ENCODE data around the gene SORCS2.

The SORCS2 gene

DNA sequence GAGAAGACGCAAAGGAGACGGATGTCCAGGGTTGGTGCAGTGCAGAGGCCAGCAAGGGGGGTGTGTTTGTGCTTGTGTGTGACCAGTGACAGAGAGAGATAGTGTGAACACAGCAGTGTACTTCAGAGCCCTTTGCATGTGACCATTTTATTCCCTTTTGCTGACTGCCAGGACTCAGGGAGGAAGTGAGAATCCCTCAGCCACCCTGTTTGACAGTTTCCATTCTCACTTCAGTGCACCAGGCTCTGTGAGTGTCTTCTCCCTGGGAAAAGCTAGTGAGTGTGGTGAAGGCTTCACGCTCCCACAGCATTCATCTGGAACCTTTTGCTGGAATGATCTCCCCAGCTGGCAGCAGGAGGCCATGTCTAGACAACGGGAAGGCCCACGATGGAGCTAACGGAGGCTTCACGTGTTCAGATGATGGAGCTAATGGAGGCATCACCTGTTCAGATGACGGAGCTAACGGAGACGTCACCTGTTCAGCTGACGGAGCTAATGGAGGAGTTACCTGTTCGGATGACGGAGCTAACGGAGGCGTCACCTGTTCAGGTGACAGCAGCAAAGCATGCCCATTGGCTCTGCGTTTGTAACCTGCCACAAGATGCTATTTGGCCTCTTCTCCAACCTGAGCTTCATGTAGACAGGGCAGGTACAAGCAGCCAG, 551.9 kb downstream of the SORCS2 start:
- no peak for DNase-seq

DNA sequence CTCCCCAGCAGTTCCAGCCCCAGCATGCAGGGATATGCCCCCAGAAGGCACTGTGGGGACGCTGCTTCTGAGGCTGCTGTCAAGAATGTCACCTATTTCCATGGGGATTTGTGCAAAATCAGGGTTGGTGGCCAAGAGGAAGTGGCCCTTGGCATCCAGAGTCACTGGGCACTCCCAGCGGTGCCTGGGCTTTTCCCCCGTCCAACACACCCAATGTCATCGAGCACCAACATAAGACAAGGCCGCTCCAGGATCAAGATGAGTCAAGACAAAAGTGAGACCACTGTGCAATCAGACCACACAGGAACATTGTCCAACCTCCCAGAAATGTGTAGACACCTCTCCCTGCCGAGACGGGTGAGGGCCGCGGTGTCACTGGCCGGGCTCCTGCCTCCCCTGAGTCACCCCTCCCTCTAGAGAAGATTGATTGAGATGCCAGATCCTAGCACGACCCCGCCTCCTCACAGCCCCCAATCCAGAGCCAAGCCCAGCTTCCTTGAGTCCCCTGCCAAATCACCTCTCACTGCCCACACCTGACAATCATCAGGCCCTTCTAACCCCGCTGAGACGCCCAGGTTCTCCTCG, 553.1 kb downstream of the SORCS2 start:
- no peak for DNase-seq

DNA sequence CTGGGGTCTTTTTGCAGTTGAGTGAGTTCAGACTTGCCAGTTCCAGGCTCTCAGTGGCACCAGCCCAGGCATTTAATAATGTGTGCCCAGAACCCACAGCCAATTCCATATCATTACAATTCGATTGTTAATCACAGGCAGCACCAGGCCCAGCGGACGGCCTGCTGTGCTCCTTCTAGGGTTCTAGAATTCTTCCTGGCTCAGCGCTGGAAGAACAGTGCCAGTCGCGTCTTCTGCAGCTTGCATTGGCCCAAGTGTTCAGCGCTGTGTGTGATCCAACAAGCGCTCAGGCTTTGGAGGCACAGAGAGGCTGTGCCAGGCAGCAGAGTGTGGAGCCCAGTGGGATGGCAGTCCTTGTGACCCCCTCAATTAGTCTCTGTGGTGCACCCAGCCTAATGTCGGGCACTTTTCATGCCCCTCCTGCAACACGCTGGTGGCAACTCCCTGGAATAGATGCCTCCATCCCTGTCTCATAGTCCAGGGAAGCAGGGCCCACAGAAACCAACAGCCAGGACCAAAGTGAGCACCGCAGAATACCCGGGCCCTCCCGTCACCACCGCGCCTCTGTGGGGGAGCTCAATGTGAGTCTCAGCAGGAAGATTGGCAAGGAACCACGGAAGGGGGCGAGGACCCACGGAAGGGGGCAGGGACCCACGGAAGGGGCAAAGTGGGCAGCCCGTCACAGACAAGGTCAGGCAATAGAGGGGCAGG, 554.2 kb downstream of the SORCS2 start:
- no peak for DNase-seq

DNA sequence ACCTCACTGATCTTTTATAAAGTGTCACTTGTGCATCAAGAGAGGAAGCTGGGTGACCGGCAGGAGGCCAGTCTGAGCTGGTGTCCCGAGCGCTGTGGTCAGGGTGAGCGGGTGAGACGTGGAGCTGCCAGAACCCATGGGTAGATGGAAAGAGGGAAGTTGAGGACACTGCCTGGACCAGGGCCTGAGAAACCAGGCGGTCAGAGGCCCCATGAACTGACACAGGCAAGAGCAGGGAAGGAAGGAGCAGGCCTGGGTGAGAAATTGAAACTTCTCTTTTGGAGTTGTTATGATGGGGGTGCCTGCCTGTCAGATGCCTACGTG, 554.7 kb downstream of the SORCS2 start:
- no peak for DNase-seq

DNA sequence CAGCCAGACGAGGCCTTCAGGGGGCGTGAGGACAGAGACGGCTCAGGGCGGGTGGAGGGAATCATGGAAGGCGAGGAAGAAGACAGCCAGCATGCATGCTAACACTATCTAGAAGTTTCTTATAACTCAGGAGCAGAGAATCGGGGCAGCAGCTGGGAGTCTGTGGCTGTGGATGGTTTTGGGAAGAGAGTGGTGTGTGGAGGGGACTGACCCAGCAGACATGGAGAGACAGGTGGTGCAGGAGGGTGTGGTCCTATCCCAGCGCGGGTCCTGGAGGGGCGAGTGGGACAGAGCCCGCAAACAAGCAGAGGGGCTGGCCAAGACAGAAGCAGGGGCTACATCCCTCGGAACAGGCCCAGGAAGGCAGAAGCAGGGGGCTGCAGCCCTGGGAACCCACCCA, 555.2 kb downstream of the SORCS2 start:
- no peak for DNase-seq

DNA sequence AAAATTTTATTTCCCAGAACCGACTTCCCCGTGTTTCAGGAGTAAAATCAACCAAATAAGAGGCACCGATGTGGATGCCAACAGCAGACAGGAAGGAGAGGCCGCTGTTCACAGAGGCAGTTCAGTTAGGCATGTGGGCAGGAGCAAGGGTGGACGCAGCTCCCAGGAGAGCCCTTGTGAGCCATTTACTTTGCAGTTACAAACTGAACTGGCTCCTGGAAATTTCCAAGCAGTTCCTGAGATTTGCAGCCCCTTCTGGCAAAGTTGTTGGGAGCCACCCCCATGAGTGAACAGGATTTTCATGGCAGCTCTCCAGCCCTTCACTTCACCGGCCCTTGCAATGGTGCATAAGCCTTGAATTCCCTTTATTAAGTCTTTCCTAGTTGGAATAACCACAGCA, 558.2 kb downstream of the SORCS2 start:
- DNase-seq = no peak

DNA sequence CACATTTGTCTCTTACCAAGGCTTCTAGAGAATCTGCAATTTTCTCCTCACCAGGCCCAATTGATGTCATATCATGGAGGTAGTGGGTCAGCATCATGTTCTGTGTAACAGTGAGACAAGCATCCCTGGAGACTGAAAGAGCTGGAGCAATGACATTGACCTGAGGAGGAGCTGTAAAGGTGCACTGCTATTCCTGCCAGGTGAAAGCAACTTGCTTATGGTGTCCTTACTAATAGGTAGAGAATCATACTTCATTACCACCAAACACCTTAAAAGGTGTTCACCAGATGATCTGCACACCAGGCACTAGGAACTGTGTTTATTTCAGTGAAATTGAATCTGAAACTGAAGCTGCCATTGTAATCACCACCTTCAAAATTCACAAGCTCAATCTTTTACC, 558.6 kb downstream of the SORCS2 start:
- DNase-seq = no peak

DNA sequence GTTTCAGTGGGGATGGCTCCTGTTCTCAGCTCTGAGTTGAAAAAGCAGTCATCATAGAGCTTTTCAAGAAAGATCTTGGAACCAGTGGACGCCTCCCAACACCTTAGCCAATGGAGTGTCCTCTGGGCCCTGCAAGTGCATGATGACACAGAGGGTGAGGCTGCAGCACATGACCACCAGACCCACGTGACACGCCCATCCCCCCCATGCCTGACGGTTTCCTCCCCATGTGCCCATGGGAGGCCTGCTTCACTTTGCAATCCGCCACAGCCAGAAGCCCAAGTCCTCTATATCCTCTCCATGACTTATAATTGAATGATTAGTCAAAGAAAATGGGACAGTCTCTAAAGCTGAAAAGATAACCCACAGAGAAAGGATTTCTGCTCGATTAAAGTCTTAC, 560.3 kb downstream of the SORCS2 start:
- no peak for DNase-seq

DNA sequence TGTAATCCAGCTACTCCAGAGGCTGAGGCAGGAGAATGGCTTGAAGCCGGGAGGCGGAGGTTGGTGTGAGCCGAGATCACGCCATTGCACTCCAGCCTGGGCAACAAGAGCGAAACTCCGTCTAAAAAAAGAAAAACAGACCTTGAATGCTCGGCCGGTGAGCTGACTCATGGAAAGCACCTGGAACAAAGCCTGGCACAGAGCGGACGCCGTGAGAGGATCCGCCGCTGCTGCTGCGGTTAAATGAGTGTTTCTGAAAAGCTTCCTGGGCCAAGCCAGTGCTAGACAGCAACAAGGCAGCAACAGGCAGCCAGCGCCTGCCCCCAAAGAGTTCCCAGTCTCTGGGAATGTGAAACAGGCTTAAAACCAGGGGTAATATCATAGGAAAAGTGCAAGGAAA, 560.9 kb downstream of the SORCS2 start:
- no peak for DNase-seq

DNA sequence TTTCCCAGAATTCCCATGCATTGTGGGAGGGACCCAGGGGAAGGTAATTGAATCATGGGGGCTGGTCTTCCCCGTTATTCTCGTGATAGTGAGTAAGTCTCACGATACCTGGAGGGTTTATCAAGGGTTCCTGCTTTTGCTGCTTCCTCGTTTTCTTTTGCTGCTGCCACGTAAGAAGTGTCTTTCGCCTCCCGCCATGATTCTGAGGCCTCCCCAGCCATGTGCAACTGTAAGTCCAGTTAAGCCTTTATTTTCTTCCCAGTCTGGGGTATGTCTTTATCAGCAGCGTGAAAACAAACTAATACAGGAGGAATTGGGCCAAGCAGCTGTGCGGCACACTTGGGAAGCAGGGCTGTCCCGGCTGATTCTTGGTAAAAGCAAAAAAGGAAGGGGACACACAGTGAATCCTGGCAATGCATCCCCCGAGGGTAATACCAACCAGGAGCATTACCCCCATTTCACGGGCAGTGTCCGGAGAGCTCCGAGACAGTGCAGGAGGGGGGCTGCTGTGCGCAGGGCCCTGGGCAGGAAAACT, 561.7 kb downstream of the SORCS2 start:
- DNase-seq = no peak

DNA sequence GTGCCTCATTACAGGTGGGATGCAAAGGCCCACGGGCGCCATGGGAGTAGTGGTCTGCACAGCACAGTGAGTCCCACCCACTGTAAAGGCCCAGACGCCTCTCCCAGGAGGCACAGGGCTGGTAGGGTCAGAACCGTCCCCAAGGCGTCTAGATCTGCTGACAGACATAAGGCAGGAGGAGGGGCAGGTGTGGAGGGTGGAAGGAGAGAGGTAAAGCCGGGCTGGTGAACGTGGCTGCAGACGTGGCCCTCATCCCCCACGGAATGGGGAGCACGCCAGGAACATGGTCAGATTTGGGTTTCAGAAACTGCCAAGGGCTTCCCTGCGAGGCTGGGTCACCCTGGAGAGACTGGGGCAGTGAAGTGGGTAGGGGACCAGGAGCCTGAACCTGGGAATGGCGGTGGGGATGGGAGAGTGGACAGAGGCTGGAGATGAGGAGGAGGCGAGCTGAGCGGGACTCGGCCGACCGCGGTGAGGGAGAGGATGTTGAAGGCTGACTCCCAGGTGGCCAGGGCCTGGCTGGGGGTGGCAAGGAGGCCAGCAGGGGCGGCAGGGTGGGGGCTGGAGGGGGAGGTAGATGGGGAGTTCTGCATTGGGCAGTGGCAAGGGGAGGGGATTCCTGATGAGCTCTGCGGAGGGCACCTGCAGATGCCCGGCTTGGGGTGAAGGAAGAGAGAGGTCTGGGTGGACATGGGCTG, 562.4 kb downstream of the SORCS2 start:
- no peak for DNase-seq

DNA sequence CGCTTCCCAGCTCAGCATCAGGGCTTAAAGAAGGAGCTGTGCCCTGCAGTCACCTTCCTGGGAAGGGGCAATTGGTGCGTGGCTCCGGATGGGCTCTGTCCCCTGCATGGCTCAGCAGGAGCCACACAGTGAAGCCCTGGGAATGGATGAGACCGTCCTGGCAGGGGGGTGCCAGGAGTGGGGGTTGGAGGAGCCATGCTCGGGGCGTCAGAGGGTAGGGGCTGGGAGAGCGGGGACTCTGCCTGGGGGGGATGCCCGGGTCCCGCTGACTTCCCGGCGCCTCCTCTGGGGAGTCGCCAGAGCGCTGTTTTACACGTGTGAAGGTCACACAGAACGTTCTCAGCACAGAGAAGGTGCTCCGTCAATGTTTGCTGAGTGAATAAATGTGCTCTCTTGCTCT, 563.2 kb downstream of the SORCS2 start:
- no peak for DNase-seq

DNA sequence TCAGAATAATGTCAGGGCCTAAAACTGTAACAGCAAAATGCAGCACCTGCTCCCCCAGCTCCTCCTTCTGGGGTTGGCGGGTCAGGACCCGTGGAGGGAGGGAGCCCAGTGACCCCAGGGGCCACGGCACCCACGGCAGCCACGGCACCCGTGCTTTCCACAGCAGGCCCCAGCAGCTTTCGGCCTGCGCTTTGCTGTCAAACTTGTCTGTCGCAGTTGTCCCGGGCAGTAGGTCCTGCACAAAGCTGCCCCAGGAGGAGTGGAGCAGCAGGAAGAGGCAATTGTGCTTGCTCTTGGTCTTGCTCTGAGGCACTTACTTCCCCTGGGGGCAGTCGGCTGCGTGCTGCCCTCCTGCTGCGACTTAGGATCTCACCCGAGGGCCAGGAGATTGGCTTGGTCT, 563.7 kb downstream of the SORCS2 start:
- no peak for DNase-seq

DNA sequence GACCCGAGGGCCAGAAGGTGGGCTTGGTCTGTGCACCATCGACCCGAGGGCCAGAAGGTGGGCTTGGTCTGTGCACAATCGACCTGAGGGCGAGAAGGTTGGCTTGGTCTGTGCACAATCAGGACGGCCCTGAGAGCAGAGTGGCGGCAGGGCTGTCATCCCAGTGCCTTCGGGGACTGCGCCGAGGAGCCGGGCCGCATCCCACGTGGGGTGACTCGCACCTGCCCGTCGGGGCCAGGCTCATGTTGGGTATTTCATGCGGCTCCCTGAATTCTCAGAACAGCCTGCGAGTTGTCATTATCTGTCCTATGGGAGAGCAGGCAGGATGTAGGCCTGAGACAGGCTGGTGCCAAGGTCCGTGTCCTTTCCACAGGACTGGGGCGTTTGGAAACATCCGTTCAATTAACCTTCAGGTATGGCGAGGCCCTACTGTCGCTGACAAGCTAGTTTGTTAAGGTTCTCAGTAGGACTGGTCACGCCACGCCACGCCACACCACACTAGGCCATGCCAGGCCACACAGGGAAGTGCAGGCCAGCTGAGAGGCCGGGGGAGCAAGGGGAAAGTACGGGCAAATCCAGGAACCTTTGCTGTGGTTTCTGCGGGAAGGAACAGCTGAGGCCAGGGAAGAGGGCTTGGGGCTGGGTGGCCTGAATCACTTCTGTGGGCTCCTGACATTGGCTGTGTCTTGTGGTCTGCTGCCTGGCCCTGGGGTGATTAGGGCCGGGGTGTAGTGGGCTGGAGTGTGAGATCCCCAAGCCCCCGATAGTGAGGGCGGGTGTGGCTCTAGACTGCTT, 564.4 kb downstream of the SORCS2 start:
- DNase-seq = no peak

DNA sequence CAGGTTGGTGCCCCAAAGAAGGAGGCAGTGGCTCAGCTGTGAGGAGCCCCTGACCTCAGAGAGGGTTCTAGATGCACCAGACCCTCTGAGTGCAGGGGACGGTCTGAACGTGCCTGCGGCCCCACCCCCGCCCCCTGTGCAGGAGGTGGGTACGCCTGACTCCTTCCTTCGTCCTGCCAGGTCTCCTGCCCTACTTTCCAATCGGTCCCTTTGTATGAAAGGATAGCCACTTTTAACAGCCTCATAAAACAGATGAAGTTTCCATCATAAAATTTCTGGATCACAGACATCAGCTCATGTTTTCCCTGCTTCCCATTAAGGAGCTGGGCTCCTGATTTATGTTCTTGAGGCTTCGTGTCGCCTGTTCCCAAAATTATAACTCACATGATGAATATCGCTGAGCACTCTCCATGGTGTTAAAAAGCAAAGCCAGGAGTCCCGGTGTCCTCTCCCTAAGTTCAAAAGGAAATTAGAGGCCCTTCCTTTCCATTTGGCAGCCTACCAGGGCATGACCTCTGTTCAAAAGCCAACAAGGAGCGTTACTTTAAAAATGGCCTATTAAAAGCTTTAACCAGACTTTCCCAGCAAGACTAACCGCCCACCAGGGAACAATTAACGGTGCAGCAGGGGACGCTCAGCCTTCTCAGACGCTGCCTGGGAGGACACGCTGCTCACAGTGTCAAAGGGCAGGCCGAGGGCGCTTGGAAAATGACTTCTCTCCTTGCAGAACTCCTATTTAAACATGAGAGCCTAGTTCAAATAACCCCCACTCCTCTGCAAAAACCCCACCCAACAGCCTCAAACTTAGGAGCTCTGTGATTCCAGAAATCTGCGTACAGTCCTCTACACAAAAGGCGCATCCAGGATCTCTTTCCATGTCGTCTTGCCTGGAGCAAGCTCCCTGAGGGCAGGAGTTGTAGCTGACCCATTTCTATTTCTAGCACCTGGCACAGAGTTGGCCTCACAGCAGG, 565.4 kb downstream of the SORCS2 start:
- no peak for DNase-seq

DNA sequence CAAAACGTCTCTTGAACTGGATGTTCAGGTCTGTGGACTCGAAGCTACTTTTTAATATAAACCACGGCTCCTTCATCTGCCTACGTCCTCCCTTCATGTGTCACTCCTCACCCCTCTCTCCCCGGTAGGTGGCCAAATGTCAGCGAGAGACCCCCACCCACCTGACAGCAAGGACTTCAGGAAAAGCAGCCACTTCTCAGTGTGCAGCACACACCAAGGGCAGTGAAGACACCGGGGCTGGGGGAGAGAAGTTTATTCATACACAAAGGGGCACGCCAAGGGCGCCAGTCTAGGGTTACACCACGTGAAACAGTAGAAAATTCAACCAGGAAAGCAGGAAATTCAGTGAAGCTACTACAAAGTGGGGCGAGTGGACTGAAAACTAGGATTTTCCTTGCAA, 566.1 kb downstream of the SORCS2 start:
- DNase-seq = no peak

DNA sequence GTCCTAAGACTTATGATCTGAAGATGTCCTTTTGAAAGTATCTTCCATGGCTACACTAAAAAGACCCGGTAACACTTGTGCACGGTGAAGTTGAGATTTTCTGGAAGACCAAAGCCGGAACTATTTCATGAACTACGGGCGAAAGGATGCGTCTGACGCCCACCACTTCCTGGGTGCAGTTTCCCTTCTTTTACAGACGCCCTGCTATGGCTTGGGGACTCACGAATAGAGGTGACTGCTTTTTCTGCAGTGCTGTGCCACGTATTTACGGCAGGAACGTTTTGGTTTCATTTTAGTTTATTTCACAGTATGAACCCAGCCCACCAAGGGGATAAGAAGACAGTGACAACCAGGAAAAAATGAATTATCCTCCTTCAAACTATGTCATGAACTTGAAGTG, 566.9 kb downstream of the SORCS2 start:
- no peak for DNase-seq

DNA sequence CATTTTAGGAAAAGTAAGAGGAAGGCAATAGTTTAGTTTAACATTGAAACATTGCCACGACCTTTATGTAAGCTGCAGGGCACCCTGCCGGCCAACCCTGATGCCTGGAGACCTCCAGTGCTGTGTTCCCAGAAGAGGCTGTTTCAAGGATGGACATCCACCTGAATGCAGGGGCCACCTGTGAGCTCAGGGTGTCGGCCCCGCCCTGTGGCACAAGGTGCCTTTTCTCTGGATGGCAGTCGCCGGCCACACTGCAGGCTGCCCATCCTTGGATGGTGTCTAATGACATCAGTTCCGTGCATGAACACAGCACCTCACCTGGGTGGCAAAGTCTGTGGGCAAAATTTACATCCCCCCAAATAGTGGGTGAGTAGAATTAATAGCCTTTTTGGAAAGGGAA, 567.3 kb downstream of the SORCS2 start:
- DNase-seq = no peak

DNA sequence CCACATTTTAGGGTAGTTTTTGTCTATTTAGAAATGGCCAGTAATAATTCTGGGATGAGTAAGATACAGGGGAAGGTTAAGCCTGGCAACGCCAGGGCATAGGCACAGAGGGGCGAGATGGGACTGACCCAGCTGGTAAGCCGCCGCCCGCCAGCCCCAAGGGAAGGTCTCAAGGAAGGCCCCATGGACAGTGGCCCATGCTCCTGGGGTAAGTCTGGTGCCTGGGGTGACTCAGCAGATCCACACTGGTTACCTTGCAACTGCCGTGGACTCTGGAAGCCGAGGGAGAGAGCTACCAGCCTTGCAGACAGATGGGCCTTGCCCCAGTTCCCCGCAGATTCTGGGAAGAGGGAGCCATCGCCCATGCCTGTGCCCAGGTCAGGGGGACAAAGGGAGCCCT, 567.9 kb downstream of the SORCS2 start:
- DNase-seq = no peak

DNA sequence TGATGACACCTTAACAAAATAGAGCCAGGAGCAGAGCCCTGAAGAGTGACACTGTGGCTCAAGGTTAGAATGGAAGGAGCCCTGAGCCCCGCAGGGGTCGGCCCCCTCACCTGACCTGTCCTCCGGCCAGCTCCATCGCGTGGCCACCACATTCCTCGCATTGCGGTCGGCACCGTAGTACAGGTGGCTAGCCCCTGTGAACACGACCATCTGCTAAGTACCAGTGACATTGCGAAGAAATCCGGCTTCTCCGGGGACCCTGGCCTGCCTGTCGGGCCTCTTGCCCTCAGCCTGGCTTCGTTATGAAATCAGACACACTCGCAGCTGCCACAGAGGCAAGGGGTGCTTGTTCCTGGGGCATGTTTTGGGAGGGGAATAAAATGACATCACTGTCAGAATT, 568.4 kb downstream of the SORCS2 start:
- no peak for DNase-seq

DNA sequence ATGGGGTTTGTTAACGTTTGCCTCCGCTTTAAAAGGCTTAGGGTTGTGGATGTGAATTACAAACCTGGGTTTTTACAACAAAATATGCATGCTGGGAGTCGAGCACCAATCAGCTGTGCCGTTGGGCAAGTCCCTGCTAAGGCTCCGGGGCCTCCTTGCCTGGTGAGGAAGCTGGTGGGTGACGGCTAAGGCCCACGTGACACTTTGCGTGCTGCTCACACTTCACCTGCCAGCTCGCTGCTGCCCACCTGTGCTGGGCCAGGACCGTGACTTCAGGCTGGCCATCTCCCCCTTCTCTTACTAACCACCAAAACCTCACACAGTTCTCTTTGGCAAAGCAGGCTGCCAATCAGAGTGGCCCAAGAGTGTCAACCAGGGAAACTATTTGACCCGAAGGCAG, 569.0 kb downstream of the SORCS2 start:
- DNase-seq = no peak

DNA sequence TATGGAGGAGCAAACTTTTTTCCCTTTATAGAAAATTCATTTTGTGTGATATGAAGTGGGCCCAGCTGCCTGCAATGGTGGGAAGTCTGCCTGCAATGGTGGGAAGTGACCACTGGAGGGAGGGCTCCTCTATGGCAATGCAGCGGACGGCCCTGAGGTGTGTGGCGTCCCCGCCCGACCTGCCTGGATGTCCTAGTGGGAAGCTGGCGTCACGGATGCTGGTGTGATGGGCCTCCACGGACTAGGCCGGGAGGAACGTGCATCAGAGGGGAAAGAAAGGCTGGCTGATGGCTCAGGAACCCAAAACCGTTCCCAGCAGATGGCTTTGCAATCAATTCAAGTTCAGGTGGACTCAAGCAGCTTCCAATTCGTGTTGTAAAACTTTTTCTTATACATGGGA, 569.4 kb downstream of the SORCS2 start:
- peak; percentile 54 for DNase-seq

Data from fibroblast of skin of right quadriceps (primary cell).